Smooth muscle cell (in vitro differentiated cells): ENCODE measurements around the gene ASB13. TPM values are rescaled to one million over a fixed set of nuclear protein-coding genes. Genes with fewer than 3 reads are reported as not detected.
A peak's percentile ranks its signal among the peaks of the same experiment; 100 is the strongest.

Source experiments
- DNase-seq: peaks from one replicate; lab custom pipeline; 2025; ENCODE audit not compliant: unreplicated experiment; lab: John Stamatoyannopoulos, UW
- H2AFZ ChIP-seq: fragments of 200-600 bp; sonication (generic); 2 replicates; pipeline ENCODE4 v1.6.0; 2016; ENCODE audit warnings: antibody characterized with exemption, low read depth, mild to moderate bottlenecking
- H3F3A ChIP-seq: fragments of 200-600 bp; sonication (generic); 2 replicates; pipeline ENCODE4 v1.6.0; 2017; ENCODE audit warnings: antibody characterized with exemption, low read depth
- H3K27ac ChIP-seq: fragments of 200-600 bp; sonication (generic); 2 replicates; pipeline ENCODE4 v1.5.1; 2016; ENCODE audit warnings: low read depth, mild to moderate bottlenecking
- H3K27me3 ChIP-seq: fragments of 200-600 bp; sonication (generic); 2 replicates; pipeline ENCODE4 v1.6.1; 2016; ENCODE audit warnings: low read depth, mild to moderate bottlenecking
- H3K36me3 ChIP-seq: fragments of 200-600 bp; sonication (generic); 2 replicates; pipeline ENCODE4 v1.5.1; 2016; ENCODE audit warnings: low read depth
- H3K4me1 ChIP-seq: fragments of 200-600 bp; sonication (generic); 2 replicates; pipeline ENCODE4 v1.5.1; 2016; ENCODE audit warnings: low read depth
- H3K4me2 ChIP-seq: fragments of 200-600 bp; sonication (generic); 2 replicates; pipeline ENCODE4 v1.6.0; 2016; ENCODE audit warnings: mild to moderate bottlenecking
- H3K4me3 ChIP-seq: fragments of 200-600 bp; sonication (generic); 2 replicates; pipeline ENCODE4 v1.5.1; 2016; ENCODE audit warnings: mild to moderate bottlenecking
- H3K79me2 ChIP-seq: fragments of 200-600 bp; sonication (generic); 2 replicates; pipeline ENCODE4 v1.6.0; 2016; ENCODE audit warnings: low read depth, mild to moderate bottlenecking
- H3K9ac ChIP-seq: fragments of 200-600 bp; sonication (generic); 2 replicates; pipeline ENCODE4 v1.6.0; 2016; ENCODE audit warnings: low read depth
- H3K9me3 ChIP-seq: fragments of 200-600 bp; sonication (generic); replicated peaks from 2 replicates; pipeline ENCODE4 v1.5.1; 2016; ENCODE audit warnings: low read depth
- H4K20me1 ChIP-seq: fragments of 200-600 bp; sonication (generic); 2 replicates; pipeline ENCODE4 v1.6.0; 2016; ENCODE audit warnings: low read depth
- CTCF ChIP-seq: fragments of 200-600 bp; sonication (generic); IDR thresholded peaks from 2 replicates; pipeline ENCODE4 v1.5.1; 2017; ENCODE audit warnings: borderline replicate concordance, mild to moderate bottlenecking, antibody characterized with exemption; ENCODE audit not compliant: insufficient read depth, poor library complexity, severe bottlenecking
- WGBS: methylation state at CpG from one replicate; pipeline ENCODE4 v1.1.7; 2016; ENCODE audit warnings: low lambda C conversion rate; 5-methylcytosine and 5-hydroxymethylcytosine counted together
- polyA plus RNA-seq: library from polyadenylated mRNA; unstranded; fragments of >200 nt; fragmentation: Nextera tagmentation; extraction: Ambion mirVana; gene quantifications from 2 replicates; pipeline ENCODE4 v1.2.1, GENCODE V29; 2016
- total RNA-seq: library from RNA; depleted of rRNA; stranded (reverse); fragments of >200 nt; gene quantifications from 2 replicates; pipeline ENCODE4 v1.2.3, GENCODE V29; 2014

Gene ASB13
- total and polyA plus RNA-seq, 2 experiments from 2014 or later, result 12.6 to 34.7 TPM

- TF ChIP-seq CTCF, result no peak
These were observed 12.6 kb upstream of the ASB13 start for GRCh38 chr10:5679037-5679435.

GRCh38 chr10:5678397-5679036 lies 12.1 kb upstream of the ASB13 start:
- DNase-seq, result no peak
- Histone ChIP-seq H3K27me3 (no peaks in the 10 kb centered on the region), H3F3A (no peaks in the 10 kb centered on the region), H3K27ac (no peak overlapping the region), H3K79me2 (no peaks in the 10 kb centered on the region), H3K4me2 (no peak overlapping the region), H3K36me3 (no peaks in the 10 kb centered on the region), H4K20me1 (no peaks in the 10 kb centered on the region), H2AFZ (peak overlapping the region; percentile 21), H3K9ac (no peak overlapping the region), H3K4me1 (no peaks in the 10 kb centered on the region), H3K4me3 (no peak overlapping the region), H3K9me3 (no peaks in the 10 kb centered on the region)
- no peak for TF ChIP-seq CTCF
- 53% methylated on average over 9 of the region's 9 CpGs for WGBS

More at GRCh38 chr10:5679037-5679435, 12.6 kb upstream of the ASB13 start:
- H3K79me2 ChIP-seq, result no peaks in the 10 kb centered on the region
- no peaks in the 10 kb centered on the region for H3F3A ChIP-seq
- no peak overlapping the region for H3K9ac ChIP-seq
- H3K4me2 ChIP-seq, result peak overlapping the region; percentile 37
- WGBS, result 78% methylated on average over 3 of the region's 3 CpGs
- H4K20me1 ChIP-seq, result no peaks in the 10 kb centered on the region
- no peaks in the 10 kb centered on the region for H3K4me1 ChIP-seq
- no peaks in the 10 kb centered on the region for H3K36me3 ChIP-seq
- no peak overlapping the region for H3K4me3 ChIP-seq
- DNase-seq, result no peak
- H2AFZ ChIP-seq, result peak overlapping the region; percentile 21
- H3K27me3 ChIP-seq, result no peaks in the 10 kb centered on the region
- H3K27ac ChIP-seq, result peak overlapping the region; percentile 53
- no peaks in the 10 kb centered on the region for H3K9me3 ChIP-seq

GRCh38 chr10:5670662-5671375 lies 4.4 kb upstream of the ASB13 start:
- H3K4me2 ChIP-seq, result no peak overlapping the region
- H3K4me1 ChIP-seq, result no peaks in the 10 kb centered on the region
- no peaks in the 10 kb centered on the region for H3K9me3 ChIP-seq
- peaks cover 4% of the 10 kb centered on the region for H3K79me2 ChIP-seq
- no peaks in the 10 kb centered on the region for H4K20me1 ChIP-seq
- H2AFZ ChIP-seq, result no peak overlapping the region
- H3K27ac ChIP-seq, result no peak overlapping the region
- no peaks in the 10 kb centered on the region for H3F3A ChIP-seq
- H3K4me3 ChIP-seq, result no peak overlapping the region
- WGBS, result 66% methylated on average over 8 of the region's 8 CpGs
- no peak overlapping the region for H3K9ac ChIP-seq
- H3K36me3 ChIP-seq, result no peaks in the 10 kb centered on the region
- TF ChIP-seq CTCF, result no peak
- no peaks in the 10 kb centered on the region for H3K27me3 ChIP-seq
- DNase-seq, result no peak
